Adrenal gland (tissue), 5 donors: ENCODE data around the gene TBC1D21.

Experiments used
- POLR2A ChIP-seq, 2 donors: fragments of 450-650 bp; IDR thresholded peaks; one replicate each; pipeline ENCODE4 v1.6.1; 2017; ENCODE audit warnings: antibody characterized with exemption in 2 of 2, mild to moderate bottlenecking in 2 of 2, moderate library complexity in 1 of 2
- TF ChIP-seq, protein P1 (sequence below), 6 experiments: fragments of 450-650 bp in 4 of 6; fragments of 200-600 bp in 2 of 6; sonication (generic) in 1 of 6; IDR thresholded peaks; 1 replicate in 5 of 6; 2 replicates in 1 of 6; pipeline versions ENCODE4 v1.5.1 to v1.8.0; 2016 to 2021; ENCODE audit warnings: antibody characterized with exemption in 6 of 6, mild to moderate bottlenecking in 2 of 6, moderate library complexity in 1 of 6
- donor health status: DM: no; HTN: no; CAD: no.

DNA sequence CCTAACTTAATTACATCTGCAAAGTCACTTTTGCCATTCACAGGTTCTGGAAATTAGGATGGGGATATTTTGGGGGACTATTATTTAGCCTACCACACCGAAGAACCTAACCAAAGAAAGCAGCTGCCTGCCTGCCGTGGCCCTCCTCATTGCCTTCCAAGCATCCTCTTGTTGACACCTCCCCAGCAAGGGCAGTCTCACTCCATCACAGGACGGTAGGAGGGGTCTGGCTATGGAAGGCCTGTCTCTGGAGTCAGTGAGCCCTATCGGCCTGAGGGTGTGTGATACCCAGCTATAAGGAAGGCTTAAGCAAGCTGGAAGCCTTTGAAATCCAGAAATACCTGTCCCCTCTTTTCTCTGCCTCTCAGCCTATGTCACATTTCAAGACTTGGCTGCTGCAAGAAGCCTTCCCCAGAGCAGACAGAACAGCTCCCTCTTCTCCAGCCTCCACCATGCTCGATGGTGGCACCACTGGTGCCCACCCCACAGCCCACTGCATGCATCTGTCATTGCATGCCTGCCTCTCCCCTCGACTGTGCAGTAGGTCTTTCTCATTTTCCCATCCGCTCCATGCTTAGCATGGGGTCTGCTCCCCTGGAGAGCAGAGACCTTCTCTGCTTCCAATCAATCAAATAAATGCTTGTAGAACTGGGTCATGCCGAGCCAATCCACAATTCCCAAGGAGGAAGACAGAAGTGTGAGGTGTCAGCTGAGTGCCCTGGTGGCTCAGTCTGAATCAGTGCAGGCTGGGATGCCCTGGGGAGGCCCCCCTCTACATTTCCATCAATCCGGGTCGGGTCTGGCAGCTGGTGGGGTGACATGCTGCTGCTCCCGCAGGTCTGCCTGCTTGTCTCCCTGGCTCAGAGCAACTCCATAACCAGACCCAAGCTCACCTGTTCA, 29.0 kb downstream of the TBC1D21 start:
- no peak for TF ChIP-seq POLR2A (IDR thresholded peaks at IDR 0.05)
- TF ChIP-seq, protein P1, sequence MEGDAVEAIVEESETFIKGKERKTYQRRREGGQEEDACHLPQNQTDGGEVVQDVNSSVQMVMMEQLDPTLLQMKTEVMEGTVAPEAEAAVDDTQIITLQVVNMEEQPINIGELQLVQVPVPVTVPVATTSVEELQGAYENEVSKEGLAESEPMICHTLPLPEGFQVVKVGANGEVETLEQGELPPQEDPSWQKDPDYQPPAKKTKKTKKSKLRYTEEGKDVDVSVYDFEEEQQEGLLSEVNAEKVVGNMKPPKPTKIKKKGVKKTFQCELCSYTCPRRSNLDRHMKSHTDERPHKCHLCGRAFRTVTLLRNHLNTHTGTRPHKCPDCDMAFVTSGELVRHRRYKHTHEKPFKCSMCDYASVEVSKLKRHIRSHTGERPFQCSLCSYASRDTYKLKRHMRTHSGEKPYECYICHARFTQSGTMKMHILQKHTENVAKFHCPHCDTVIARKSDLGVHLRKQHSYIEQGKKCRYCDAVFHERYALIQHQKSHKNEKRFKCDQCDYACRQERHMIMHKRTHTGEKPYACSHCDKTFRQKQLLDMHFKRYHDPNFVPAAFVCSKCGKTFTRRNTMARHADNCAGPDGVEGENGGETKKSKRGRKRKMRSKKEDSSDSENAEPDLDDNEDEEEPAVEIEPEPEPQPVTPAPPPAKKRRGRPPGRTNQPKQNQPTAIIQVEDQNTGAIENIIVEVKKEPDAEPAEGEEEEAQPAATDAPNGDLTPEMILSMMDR (IDR thresholded peaks at IDR 0.05) = no peak
